KOPT-K1 (cell line): ENCODE results near the gene IL9.

Source experiments
- H3K27ac ChIP-seq: fragments of 200-600 bp; sonication (generic); 2 replicates; pipeline ENCODE4 v1.5.1; 2016; ENCODE audit warnings: antibody characterized with exemption, mild to moderate bottlenecking, low read depth, low read length; ENCODE audit not compliant: poor library complexity, severe bottlenecking
- H3K36me3 ChIP-seq: fragments of 200-600 bp; sonication (generic); 2 replicates; pipeline ENCODE4 v1.5.1; 2017; ENCODE audit warnings: antibody characterized with exemption, mild to moderate bottlenecking, low read length, moderate library complexity; ENCODE audit not compliant: insufficient read depth
- H3K9me3 ChIP-seq: fragments of 200-600 bp; sonication (generic); 2 replicates; pipeline ENCODE4 v1.5.1; 2017; ENCODE audit warnings: antibody characterized with exemption, low read length, mild to moderate bottlenecking; ENCODE audit not compliant: insufficient read depth, poor library complexity, severe bottlenecking

The IL9 gene

GRCh38 chr5:135913713-135914626, 18.3 kb upstream of the IL9 start:
- H3K9me3 ChIP-seq = no peaks in the 10 kb centered on the region
- H3K36me3 ChIP-seq = no peaks in the 10 kb centered on the region
- no peak overlapping the region for H3K27ac ChIP-seq

- no peaks in the 10 kb centered on the region for H3K9me3 ChIP-seq
- H3K36me3 ChIP-seq = no peaks in the 10 kb centered on the region
- H3K27ac ChIP-seq = no peak overlapping the region
Observed at GRCh38 chr5:135905144-135905543, 9.5 kb upstream of the IL9 start.

GRCh38 chr5:135901633-135902032, 6.0 kb upstream of the IL9 start:
- Histone ChIP-seq H3K9me3 (no peaks in the 10 kb centered on the region), H3K27ac (no peak overlapping the region), H3K36me3 (no peaks in the 10 kb centered on the region)

- H3K36me3 ChIP-seq = no peaks in the 10 kb centered on the region
- no peak overlapping the region for H3K27ac ChIP-seq
- H3K9me3 ChIP-seq = no peaks in the 10 kb centered on the region
Observed at GRCh38 chr5:135900276-135900675, 4.6 kb upstream of the IL9 start.

GRCh38 chr5:135898651-135899050, 3.0 kb upstream of the IL9 start:
- H3K36me3 ChIP-seq = no peaks in the 10 kb centered on the region
- H3K27ac ChIP-seq = no peak overlapping the region
- H3K9me3 ChIP-seq = no peaks in the 10 kb centered on the region

- Histone ChIP-seq H3K9me3 (no peaks in the 10 kb centered on the region), H3K27ac (no peak overlapping the region), H3K36me3 (no peaks in the 10 kb centered on the region)
Observed at GRCh38 chr5:135894789-135895188, 852 bp downstream of the IL9 start.

- Histone ChIP-seq H3K9me3 (no peaks in the 10 kb centered on the region), H3K36me3 (no peaks in the 10 kb centered on the region), H3K27ac (no peak overlapping the region)
Observed at GRCh38 chr5:135894276-135894675, 1.4 kb downstream of the IL9 start.

- no peak overlapping the region for H3K27ac ChIP-seq
- no peaks in the 10 kb centered on the region for H3K9me3 ChIP-seq
- H3K36me3 ChIP-seq = no peaks in the 10 kb centered on the region
Observed at GRCh38 chr5:135891791-135892190, 3.9 kb downstream of the IL9 start.

GRCh38 chr5:135891268-135891667, 4.4 kb downstream of the IL9 start:
- H3K27ac ChIP-seq = no peak overlapping the region
- H3K9me3 ChIP-seq = no peaks in the 10 kb centered on the region
- no peaks in the 10 kb centered on the region for H3K36me3 ChIP-seq

GRCh38 chr5:135890867-135891266, 4.8 kb downstream of the IL9 start:
- no peak overlapping the region for H3K27ac ChIP-seq
- no peaks in the 10 kb centered on the region for H3K9me3 ChIP-seq
- H3K36me3 ChIP-seq = no peaks in the 10 kb centered on the region

- Histone ChIP-seq H3K36me3 (no peaks in the 10 kb centered on the region), H3K27ac (no peak overlapping the region), H3K9me3 (no peaks in the 10 kb centered on the region)
Observed at GRCh38 chr5:135890296-135890695, 5.3 kb downstream of the IL9 start.

- Histone ChIP-seq H3K36me3 (no peaks in the 10 kb centered on the region), H3K27ac (no peak overlapping the region)
Observed at GRCh38 chr5:135887881-135888614, 7.6 kb downstream of the IL9 start.

GRCh38 chr5:135887447-135887864, 8.2 kb downstream of the IL9 start:
- H3K36me3 ChIP-seq = no peaks in the 10 kb centered on the region
- H3K9me3 ChIP-seq = no peaks in the 10 kb centered on the region
- no peak overlapping the region for H3K27ac ChIP-seq

More at GRCh38 chr5:135887881-135888614, 7.6 kb downstream of the IL9 start:
- H3K9me3 ChIP-seq = no peaks in the 10 kb centered on the region

- no peak overlapping the region for H3K27ac ChIP-seq
- no peaks in the 10 kb centered on the region for H3K36me3 ChIP-seq
Observed at GRCh38 chr5:135886136-135886535, 9.5 kb downstream of the IL9 start.

GRCh38 chr5:135885031-135885430, 10.6 kb downstream of the IL9 start:
- Histone ChIP-seq H3K36me3 (no peaks in the 10 kb centered on the region), H3K27ac (no peak overlapping the region), H3K9me3 (no peaks in the 10 kb centered on the region)

More at GRCh38 chr5:135886136-135886535, 9.5 kb downstream of the IL9 start:
- no peaks in the 10 kb centered on the region for H3K9me3 ChIP-seq
